Right cardiac atrium (tissue), 5 donors: Measurements from ENCODE around the gene DESI2. TPM values are rescaled to one million over a fixed set of nuclear protein-coding genes. Genes with fewer than 3 reads are reported as not detected.

Source experiments
- polyA plus RNA-seq: library from polyadenylated mRNA; stranded (reverse); fragments of 200-250 nt; gene quantifications from one replicate; pipeline ENCODE4 v1.2.3, GENCODE V29; 2013
- total RNA-seq, 4 donors: library from RNA; stranded (reverse); fragmentation: NEBNext Ultra II Directional; extraction: Animal tissue kit (Norgen Biotek cat#: 25700); gene quantifications; one replicate each; pipeline ENCODE4 v1.2.1, GENCODE V29; 2021
- donor health status: healthy with polysubstance abuse.
- donor health status: DM: no; HTN: yes; CAD: no.
- donor health status: DM: no; HTN: no; CAD: no.
- donor health status: DM: no; HTN: yes; CAD: no; lungs with severe emphysema.
- donor health status: DM: yes; HTN: yes; CAD: no.

Gene DESI2
- total and polyA plus RNA-seq, 5 donors = 12.1 to 27.0 (median 23.7) TPM

Other genes with a start within 250 kb of the DESI2 start
- gene ADSS2, start 201.2 kb upstream of the DESI2 start, total RNA-seq = 10 to 100 TPM in 2 of 4 donors, 1 to 10 TPM in 2; 7.8 to 14.1 (median 10.0) TPM
- gene ADSS2, start 201.2 kb upstream of the DESI2 start, polyA plus RNA-seq = 5.8 TPM
- under 1 TPM; 0.41 to 0.82 (median 0.55) TPM for gene CATSPERE, start 191.9 kb upstream of the DESI2 start, total RNA-seq
- 0.18 TPM for gene CATSPERE, start 191.9 kb upstream of the DESI2 start, polyA plus RNA-seq
- gene COX20, start 182.5 kb downstream of the DESI2 start, total RNA-seq = 10 to 100 TPM; 57.8 to 68.5 (median 63.0) TPM
- gene COX20, start 182.5 kb downstream of the DESI2 start, polyA plus RNA-seq = 121 TPM
- 100 to 1,000 TPM; 180 to 194 (median 184) TPM for gene HNRNPU, start 211.4 kb downstream of the DESI2 start, total RNA-seq
- gene HNRNPU, start 211.4 kb downstream of the DESI2 start, polyA plus RNA-seq = 112 TPM